Large intestine (tissue), 3 donors: Measurements from ENCODE around the gene TPSG1. TPM values are rescaled to one million over a fixed set of nuclear protein-coding genes. Genes with fewer than 3 reads are reported as not detected.

Experiments used
- DNase-seq, 2 donors: peaks; one replicate each; pipeline versions ENCODE4 v3.0.0 to v3.0.0-alpha.2; 2013
- H3K27ac ChIP-seq: one replicate; pipeline ENCODE4 v1.5.1; 2013; ENCODE audit warnings: low read length
- H3K27me3 ChIP-seq: 2 replicates; pipeline ENCODE4 v1.6.1; 2013; ENCODE audit warnings: low read length; ENCODE audit not compliant: control insufficient read depth, insufficient read depth
- H3K36me3 ChIP-seq: 2 replicates; pipeline ENCODE4 v1.6.1; 2013; ENCODE audit warnings: low read length; ENCODE audit not compliant: control insufficient read depth, insufficient read depth
- H3K4me1 ChIP-seq: one replicate; pipeline ENCODE4 v1.6.1; 2013; ENCODE audit warnings: low read length; ENCODE audit not compliant: control insufficient read depth, insufficient read depth
- H3K4me3 ChIP-seq: one replicate; pipeline ENCODE4 v1.5.1; 2013; ENCODE audit warnings: low read length
- H3K9me3 ChIP-seq: one replicate; pipeline ENCODE4 v1.6.1; 2013; ENCODE audit warnings: mild to moderate bottlenecking, low read depth, low read length, moderate library complexity; ENCODE audit not compliant: control insufficient read depth
- WGBS: methylation state at CpG from one replicate; pipeline ENCODE4 v1.1.5; 2013; ENCODE audit warnings: low lambda C conversion rate; ENCODE audit not compliant: insufficient coverage; 5-methylcytosine and 5-hydroxymethylcytosine counted together
- polyA plus RNA-seq: library from polyadenylated mRNA; unstranded; fragments of 120-200 nt; gene quantifications from one replicate; pipeline ENCODE4 v1.2.1, GENCODE V29; 2013

Gene TPSG1
- polyA plus RNA-seq, 1 donor = 25.4 TPM

DNA sequence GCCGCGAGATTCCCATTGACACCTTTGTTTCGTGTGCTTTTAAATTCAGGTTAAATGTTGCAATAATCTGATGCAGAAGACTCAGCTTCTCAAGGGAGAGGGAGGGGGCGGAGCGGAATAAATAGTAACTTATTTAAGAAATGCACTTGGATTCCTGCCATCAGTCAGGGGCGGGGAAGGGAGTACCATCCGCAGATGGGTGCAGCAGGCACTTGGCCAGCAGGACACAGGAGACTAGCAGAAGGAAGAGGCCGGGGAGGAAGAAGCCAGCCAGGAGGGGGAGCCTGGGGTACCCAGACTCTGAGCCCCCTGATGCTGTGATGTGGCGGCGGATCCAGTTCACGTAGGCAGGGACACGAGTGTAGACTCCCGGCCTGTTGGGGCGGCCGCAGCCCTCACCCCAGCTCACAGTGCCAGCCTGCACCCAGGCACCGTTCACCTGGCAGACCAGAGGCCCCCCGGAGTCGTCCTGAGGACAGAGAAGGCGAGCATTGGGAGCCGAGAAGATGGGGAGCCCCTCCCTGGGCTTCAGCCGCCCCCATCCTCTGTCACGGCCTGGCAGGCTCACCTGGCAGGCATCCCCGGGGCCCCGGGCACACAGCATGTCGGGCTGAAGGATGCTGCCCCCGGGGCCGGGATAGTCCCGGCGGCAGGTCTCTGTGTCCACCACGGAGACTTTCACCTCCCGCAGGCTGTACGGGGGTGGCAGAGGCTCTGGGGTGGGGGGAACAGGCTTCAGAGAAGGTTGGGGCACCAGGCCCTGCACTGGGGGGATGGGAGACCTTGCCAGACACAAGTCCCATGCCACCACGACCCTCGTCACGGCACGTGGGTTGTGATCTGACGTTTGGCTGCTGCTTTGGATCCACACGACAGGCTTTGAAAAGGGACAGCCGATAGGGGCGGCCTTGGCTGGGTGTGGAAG is 3.2 kb downstream of the TPSG1 start:
- H3K27ac ChIP-seq = no peak overlapping the region
- no peak overlapping the region for H3K4me3 ChIP-seq
- no peaks in the 10 kb centered on the region for H3K9me3 ChIP-seq
- no peaks in the 10 kb centered on the region for H3K27me3 ChIP-seq
- peaks cover 14% of the 10 kb centered on the region for H3K4me1 ChIP-seq
- no peak for DNase-seq
- no CpG with 5 or more reads among the region's 40 CpGs for whole genome bisulfite sequencing
- peaks cover 2% of the 10 kb centered on the region for H3K36me3 ChIP-seq

- no CpG with 5 or more reads among the region's 48 CpGs for WGBS
- Histone ChIP-seq H3K36me3 (peaks cover 2% of the 10 kb centered on the region), H3K27ac (no peak overlapping the region)
Observed at GRCh38 chr16:1220841-1221627, 4.0 kb downstream of the TPSG1 start.

DNA sequence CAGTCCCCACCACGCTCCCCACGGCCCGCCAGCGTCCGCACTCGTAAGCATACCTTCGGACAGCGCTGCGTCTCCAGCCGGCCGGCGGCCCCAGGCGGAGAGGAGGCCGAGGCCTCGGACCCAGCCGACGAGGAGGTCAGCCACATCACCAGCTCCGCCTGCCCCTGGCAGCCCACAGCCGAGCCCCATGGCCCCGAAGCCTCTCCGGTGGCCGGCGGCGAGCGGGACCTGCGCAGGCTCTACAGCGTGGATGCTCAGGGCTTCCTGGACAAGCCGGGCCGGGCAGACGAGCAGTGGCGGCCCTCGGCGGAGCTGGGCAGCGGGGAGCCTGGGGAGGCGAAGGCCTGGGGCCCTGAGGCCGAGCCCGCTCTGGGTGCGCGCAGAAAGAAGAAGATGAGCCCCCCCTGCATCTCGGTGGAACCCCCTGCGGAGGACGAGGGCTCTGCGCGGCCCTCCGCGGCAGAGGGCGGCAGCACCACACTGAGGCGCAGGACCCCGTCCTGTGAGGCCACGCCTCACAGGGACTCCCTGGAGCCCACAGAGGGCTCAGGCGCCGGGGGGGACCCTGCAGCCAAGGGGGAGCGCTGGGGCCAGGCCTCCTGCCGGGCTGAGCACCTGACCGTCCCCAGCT is 4.9 kb downstream of the TPSG1 start:
- H3K9me3 ChIP-seq = no peaks in the 10 kb centered on the region
- H3K36me3 ChIP-seq = peaks cover 2% of the 10 kb centered on the region
- peaks cover 8% of the 10 kb centered on the region for H3K4me1 ChIP-seq
- H3K27me3 ChIP-seq = no peaks in the 10 kb centered on the region
- H3K27ac ChIP-seq = no peak overlapping the region
- DNase-seq = no peak
- H3K4me3 ChIP-seq = no peak overlapping the region
- no CpG with 5 or more reads among the region's 55 CpGs for WGBS

More at GRCh38 chr16:1220841-1221627, 4.0 kb downstream of the TPSG1 start:
- Histone ChIP-seq H3K4me3 (no peak overlapping the region), H3K9me3 (no peaks in the 10 kb centered on the region), H3K27me3 (no peaks in the 10 kb centered on the region), H3K4me1 (peaks cover 14% of the 10 kb centered on the region)
- no peak for DNase-seq

DNA sequence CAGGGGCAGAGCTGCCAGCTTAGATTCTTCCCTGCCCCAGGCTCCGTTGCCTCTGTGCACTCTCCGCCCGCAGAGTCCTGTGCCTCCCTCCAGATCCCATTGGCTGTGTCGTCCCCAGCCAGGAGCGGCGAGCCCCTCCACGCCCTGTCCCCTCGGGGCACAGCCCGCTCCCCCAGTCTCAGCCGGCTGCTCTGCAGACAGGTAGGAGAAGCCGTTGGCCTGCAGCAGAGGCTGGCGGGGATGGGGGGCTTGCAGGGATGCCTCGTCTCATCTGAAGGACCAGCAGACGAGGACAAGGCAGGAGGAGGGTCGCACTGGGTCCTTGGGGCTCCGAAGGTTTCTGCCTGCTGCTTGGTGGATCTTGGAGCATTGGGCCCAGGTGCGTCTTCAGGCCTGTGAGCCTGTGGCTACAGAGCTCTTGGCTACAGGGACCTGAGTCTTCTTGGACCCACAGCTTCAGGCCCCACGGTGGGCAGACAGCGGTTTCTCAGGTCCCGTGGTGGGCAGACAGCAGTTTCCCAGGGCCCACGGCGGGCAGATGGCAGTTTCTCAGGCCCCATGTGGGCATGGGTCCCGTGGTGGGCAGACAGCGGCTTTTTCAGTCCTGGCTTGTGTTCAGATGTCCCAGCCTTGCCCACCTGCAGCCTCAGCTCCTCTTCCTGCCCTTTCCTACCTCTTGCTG is 6.0 kb downstream of the TPSG1 start:
- no peak for DNase-seq
- WGBS = no CpG with 5 or more reads among the region's 24 CpGs
- Histone ChIP-seq H3K4me1 (no peaks in the 10 kb centered on the region), H3K36me3 (peaks cover 2% of the 10 kb centered on the region), H3K9me3 (no peaks in the 10 kb centered on the region), H3K27me3 (no peaks in the 10 kb centered on the region), H3K27ac (no peak overlapping the region), H3K4me3 (no peak overlapping the region)

- H3K4me3 ChIP-seq = no peak overlapping the region
- peaks cover 2% of the 10 kb centered on the region for H3K36me3 ChIP-seq
- no peak for DNase-seq
- no peaks in the 10 kb centered on the region for H3K27me3 ChIP-seq
- no peaks in the 10 kb centered on the region for H3K9me3 ChIP-seq
- no peak overlapping the region for H3K27ac ChIP-seq
- WGBS = no CpG with 5 or more reads among the region's 49 CpGs
- H3K4me1 ChIP-seq = no peaks in the 10 kb centered on the region
Observed at GRCh38 chr16:1218061-1218929, 6.8 kb downstream of the TPSG1 start.

GRCh38 chr16:1217526-1217925 is 7.5 kb downstream of the TPSG1 start:
- H3K9me3 ChIP-seq = no peaks in the 10 kb centered on the region
- peaks cover 2% of the 10 kb centered on the region for H3K36me3 ChIP-seq
- no peak for DNase-seq
- no peaks in the 10 kb centered on the region for H3K27me3 ChIP-seq
- no peaks in the 10 kb centered on the region for H3K4me1 ChIP-seq
- no CpG with 5 or more reads among the region's 24 CpGs for WGBS
- H3K4me3 ChIP-seq = no peak overlapping the region
- no peak overlapping the region for H3K27ac ChIP-seq

GRCh38 chr16:1216681-1217400 is 8.2 kb downstream of the TPSG1 start:
- Histone ChIP-seq H3K4me3 (no peak overlapping the region), H3K27ac (no peak overlapping the region), H3K4me1 (no peaks in the 10 kb centered on the region), H3K27me3 (no peaks in the 10 kb centered on the region), H3K36me3 (peaks cover 2% of the 10 kb centered on the region), H3K9me3 (no peaks in the 10 kb centered on the region)
- no peak for DNase-seq
- WGBS = no CpG with 5 or more reads among the region's 32 CpGs

DNA sequence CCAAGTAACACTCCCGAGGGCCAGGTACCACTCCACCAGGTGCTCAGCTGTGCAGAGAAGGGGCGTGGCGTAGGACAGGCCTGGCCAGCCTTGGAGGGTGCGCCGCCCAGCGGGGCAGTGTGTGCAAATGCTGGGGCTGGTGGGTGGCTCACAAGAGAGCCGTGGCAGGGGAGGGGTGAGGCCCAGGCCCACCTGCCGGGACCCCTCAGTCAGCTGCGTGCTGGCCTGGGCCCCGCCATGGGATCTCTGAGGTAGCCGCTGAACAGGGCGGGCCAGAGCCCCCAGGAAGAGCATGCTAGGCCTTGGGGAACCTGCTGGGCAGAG is 8.8 kb downstream of the TPSG1 start:
- no peak for DNase-seq
- no peak overlapping the region for H3K27ac ChIP-seq
- WGBS = no CpG with 5 or more reads among the region's 12 CpGs
- H3K9me3 ChIP-seq = no peaks in the 10 kb centered on the region
- no peaks in the 10 kb centered on the region for H3K27me3 ChIP-seq
- H3K36me3 ChIP-seq = peaks cover 2% of the 10 kb centered on the region
- no peaks in the 10 kb centered on the region for H3K4me1 ChIP-seq
- no peak overlapping the region for H3K4me3 ChIP-seq

GRCh38 chr16:1215574-1216295 is 9.3 kb downstream of the TPSG1 start:
- Histone ChIP-seq H3K4me1 (no peaks in the 10 kb centered on the region), H3K36me3 (peaks cover 2% of the 10 kb centered on the region), H3K27ac (no peak overlapping the region), H3K27me3 (no peaks in the 10 kb centered on the region), H3K4me3 (no peak overlapping the region), H3K9me3 (no peaks in the 10 kb centered on the region)
- no CpG with 5 or more reads among the region's 32 CpGs for WGBS
- DNase-seq = no peak
